GM19328 (cell line): ENCODE results near the gene TRIM59.
"Not testable (repeated sequence)": the region's sequence is repeated elsewhere in the genome, so short reads cannot be mapped to it uniquely, and the experiment has no call there.

Source experiments
- ATAC-seq: cut with Tn5 transposase; IDR thresholded peaks from one replicate; pipeline ENCODE4 v1.9.1; 2021; ENCODE audit warnings: mild to moderate bottlenecking, moderate library complexity; ENCODE audit not compliant: unreplicated experiment

Gene TRIM59

DNA sequence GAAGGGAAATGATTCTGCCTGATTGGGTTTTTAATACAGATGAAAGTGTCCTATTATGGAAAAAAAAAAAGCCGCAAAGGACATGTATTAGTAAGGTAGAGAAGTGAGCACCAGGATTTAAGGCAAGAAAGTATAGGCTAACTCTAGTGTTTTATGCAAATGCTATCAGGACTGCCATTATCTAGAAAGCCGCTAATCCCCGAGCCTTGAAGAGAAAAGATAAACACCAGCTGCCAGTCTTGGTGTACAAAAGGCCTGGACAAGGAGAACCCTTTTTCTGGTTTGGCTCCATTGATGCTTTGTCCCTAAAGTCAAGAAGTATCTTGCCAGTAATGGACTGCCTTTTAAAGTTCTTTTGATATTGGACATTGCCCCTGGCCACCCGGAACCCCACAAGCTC, 8.6 kb upstream of the TRIM59 start:
- no peak for ATAC-seq

DNA sequence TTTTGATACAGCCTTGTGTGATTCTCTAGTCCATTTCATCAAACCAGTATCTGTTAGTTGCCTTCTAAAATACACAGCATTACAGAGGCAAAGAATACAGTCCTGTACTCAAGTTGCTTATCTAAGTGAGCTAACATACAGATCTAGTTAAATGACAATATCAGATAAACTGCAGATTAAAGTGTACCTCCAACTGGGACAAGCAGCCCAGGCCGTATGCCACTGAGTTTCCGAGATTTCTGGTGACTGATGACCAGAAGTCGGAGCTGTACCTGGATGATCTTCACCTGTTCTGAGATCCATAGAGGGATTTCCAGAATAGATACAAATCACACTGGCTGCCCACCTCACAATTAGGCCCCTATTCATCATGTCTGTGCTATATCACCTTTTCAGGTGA, 6.3 kb upstream of the TRIM59 start:
- ATAC-seq = no peak

DNA sequence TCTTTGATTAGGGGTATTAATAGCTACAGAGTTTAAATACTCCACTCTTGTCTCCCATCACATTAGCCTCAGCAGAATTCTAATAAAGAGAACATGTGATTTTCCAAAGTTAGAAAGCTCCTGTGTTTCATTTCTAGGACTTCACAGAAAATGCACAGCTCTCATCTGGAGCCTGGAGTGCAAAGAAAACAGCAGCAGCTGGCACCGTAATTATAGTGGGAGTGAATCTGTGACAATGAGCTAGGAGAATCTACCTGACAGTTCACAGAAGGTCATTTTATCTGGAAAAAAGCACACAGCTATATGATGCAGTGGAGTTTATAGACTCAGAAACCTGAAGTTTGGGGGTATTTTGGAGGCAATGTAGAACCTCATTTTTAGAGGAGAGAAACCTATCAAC, 5.4 kb upstream of the TRIM59 start:
- ATAC-seq = no peak

GRCh38 chr3:160452251-160452650, 2.7 kb upstream of the TRIM59 start:
- not testable (repeated sequence) for ATAC-seq

DNA sequence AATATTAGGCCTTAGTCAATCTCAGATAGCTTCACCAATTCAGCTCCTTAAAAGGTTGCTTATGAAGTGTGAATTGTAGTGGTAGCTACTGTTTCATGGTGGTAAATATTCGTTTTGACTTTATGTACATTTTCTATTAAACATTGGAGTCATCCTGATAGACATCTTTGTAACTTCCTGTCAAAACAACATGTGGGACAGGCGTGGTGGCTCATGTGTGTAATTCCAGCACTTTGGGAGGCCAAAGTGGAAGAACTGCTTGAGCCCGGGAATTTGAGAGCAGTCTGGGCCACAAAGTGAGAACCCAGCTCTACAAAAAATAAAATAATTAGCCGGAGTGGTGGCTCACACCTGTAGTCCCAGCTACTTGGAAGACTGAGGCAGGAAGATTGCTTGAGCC, 2.0 kb upstream of the TRIM59 start:
- ATAC-seq = no peak

- no peak for ATAC-seq
Measured at GRCh38 chr3:160450846-160451245, 1.3 kb upstream of the TRIM59 start.

DNA sequence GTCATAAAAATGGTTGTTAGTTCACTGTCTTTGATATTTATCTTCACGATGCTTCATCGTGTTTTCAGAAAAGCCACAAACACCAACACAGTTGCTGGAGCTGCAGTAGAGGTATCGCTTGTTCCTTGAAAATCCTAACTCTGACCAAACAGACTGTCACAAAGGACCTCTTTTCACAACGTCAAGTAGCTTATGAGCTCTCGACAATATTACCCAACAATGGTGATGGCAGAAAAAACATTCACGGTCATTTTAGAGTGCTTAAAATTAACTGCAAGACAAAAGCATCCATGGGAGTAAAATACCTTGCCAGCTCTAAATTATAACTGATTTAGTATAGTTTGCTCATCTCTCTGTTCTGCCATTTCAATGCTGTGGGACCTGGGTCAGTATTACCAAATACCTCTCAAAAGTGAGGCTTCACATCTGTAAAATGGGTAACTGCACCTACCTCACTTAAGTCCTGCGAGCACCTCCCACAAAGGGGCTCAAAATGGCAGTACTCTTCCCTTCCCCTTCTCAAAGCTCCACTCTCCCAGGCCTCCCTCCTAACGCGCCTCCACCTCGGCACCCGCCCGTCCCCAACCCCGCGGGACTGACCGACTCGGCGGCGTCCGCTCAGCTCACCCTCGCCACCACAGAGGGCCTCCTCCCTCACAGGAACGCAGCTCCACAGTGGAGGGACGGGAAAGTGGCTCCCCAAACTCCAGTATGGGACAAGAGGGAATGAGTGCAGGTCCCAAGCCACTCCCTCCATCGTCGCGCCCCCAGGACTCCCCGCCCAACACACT, 546 bp downstream of the TRIM59 start:
- peak; percentile 41 for ATAC-seq

DNA sequence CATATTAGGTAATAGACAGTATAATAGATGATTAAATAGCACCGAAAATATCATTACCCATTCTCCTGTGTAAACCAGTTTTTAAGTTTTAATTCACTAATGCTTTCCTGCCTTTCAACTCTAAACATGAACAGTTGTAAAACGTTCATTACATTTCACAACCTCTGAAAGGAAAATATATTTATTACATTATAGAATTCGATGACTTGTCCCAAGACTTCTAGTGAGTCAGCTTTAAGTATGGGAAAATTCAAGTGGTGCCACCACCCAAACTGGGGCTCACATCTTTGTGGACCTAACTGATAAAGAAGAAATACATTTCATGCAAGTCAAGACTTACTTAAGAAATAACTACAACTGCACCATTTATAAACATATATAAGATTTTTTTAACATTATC, 2.0 kb downstream of the TRIM59 start:
- ATAC-seq = no peak

- ATAC-seq = no peak
Measured at GRCh38 chr3:160446522-160447056, 3.0 kb downstream of the TRIM59 start.

GRCh38 chr3:160445854-160446253, 3.7 kb downstream of the TRIM59 start:
- no peak for ATAC-seq

DNA sequence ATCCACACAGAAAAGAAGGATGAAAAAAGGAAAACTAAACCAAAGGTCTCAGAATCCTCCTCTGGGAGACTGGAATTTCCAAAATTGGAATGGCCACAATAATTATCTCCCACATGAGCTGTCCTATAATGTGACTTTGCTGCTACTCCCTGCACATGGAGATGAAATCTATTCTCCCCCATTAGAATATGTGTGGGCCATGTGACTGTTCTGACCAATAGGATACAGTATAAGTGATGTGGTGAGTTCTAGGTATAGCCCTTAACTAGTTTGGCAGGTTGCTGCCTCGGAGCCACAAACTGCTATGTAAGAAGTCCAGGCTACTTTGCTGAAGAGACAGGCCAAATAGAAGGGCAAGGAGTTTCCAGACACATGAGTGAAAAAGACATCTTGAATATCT, 5.2 kb downstream of the TRIM59 start:
- no peak for ATAC-seq

GRCh38 chr3:160440687-160441086, 8.9 kb downstream of the TRIM59 start:
- ATAC-seq = no peak

DNA sequence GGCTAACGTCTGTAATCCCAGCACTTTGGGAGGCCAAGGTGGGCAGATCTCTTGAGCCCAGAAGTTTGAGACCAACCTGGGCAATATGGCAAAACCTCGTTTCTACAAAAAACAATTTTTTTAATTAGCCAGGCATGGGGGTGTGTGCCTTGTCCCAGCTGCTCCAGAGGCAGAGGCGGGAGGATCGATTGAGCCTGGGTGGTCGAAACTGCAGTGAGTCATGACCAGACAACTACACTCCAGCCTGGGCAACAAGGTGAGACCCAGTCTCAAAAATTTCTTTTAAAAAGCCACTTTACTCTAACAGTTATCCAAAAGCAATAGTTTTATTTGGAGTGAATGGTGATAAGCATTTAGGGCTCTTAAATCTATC, 12.5 kb downstream of the TRIM59 start:
- ATAC-seq = no peak

DNA sequence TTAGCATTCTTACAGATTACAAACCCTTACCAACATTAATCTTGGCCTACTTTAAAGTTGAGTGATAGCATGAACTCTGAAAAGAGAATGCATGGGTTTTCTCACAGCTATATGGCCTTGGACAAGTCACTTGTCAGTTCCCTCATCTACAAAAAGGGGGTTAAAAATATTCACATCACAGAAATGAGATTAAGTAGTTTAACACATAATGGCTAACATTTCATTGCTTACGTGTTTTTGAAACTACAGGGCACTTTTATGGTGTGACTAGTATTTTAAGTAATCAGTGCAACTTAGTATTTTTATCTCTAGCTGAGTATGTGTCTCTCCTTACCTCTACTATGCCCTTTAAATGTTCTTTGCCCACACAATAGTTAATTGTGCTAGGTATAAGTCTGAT, 13.8 kb downstream of the TRIM59 start:
- no peak for ATAC-seq

- ATAC-seq = no peak
Measured at GRCh38 chr3:160435095-160435494, 14.5 kb downstream of the TRIM59 start.

- no peak for ATAC-seq
Measured at GRCh38 chr3:160434071-160434470, 15.5 kb downstream of the TRIM59 start.

GRCh38 chr3:160427832-160428424, 21.7 kb downstream of the TRIM59 start:
- ATAC-seq = no peak

- no peak for ATAC-seq
Measured at GRCh38 chr3:160417311-160417710, 32.3 kb downstream of the TRIM59 start.

DNA sequence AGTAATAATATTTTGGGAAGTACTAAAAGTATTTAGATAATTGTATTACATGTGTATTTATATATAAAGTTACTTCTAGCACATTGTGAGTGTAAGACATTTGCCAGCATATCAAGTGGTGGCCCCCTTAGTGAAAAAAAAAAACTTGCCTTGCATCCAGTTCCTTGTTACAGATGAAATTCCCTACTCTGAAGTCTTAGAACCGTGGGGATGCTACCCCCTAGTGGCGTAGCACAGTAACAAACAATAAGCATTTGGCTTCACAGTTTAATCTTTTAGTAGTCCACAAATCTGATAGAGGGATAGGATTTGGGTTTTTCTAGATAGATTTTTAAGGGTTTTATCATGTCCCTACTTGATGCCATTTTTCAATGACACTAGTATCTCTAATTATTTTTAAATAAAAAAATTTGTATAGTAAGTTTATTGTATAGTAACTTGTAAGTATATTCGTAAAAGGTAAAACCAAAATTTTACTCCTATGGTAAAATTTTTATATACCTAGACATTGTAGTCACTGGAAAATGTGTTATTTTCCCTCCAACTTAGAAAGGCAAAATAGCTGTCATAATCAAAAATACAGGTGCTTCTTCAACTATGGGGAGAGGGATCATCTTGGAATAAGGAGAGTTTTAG, 35.9 kb downstream of the TRIM59 start:
- no peak for ATAC-seq

- no peak for ATAC-seq
Measured at GRCh38 chr3:160412477-160412876, 37.1 kb downstream of the TRIM59 start.

GRCh38 chr3:160409812-160410610, 39.6 kb downstream of the TRIM59 start:
- no peak for ATAC-seq
